ENCODE data around the gene SPEF2.

The SPEF2 gene

DNA sequence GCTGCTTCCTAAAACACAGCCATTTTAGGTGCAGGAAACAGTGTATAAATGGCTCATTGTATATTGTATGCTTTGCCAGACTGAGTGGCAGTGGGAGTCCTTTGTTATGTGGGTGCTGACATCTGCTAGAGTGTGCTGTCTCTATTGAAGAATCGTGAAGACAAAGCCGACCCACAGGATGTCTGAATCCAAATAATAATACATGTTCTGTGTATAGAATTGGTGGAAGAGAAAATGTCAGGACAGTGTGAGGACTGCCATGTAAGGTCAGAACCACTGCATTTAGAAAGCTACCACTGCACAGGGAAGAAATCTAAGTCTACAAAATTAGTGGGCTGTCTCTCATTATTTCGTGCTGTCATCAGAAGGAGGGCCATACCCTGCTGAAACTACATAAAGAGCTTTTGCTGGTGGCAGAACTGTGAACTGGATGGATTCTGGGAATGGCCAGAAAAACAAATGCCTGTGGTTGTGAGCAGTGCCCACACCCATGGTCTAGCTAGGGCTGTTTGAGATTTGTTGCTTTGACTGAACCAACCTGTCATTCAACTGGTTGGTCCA lies 241.5 kb downstream of the SPEF2 start:
- H3K4me1 ChIP-seq (ENCODE audit: insufficient read depth, low read length) = peaks cover 36% of the 10 kb centered on the region
- no peak overlapping the region; the same call in 1 of the 2 replicates for H3K9ac ChIP-seq (ENCODE audit: low read depth, low read length)
- 52% methylated on average over 3 of the region's 3 CpGs for WGBS
- H3K9me3 ChIP-seq (ENCODE audit: insufficient read depth, low read depth, low read length) = no peaks in the 10 kb centered on the region
- no peak overlapping the region for H3K27ac ChIP-seq (ENCODE audit: low read depth, low read length)
- H3K36me3 ChIP-seq (ENCODE audit: insufficient read depth, low read length) = no peaks in the 10 kb centered on the region
- no peaks in the 10 kb centered on the region for H3K27me3 ChIP-seq (ENCODE audit: insufficient read depth, low read length)
- H3K4me3 ChIP-seq (ENCODE audit: low read length) = no peak overlapping the region

DNA sequence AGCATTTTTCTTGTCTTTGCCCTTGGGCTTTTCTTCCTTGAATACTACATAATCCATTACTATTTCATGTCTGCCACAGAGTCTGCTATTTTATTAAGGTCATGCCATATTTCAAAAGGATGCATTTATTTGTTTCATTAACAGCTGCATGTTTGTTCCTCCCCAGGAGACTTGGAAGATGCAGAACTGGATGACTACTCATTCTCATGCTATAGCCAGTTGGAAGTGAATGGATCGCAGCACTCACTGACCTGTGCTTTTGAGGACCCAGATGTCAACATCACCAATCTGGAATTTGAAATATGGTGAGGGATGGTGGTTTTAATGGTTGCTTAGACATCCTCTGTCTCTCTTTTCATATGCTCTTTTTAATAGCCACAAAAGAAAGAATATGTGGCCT lies 243.0 kb downstream of the SPEF2 start:
- no peak overlapping the region for H3K27ac ChIP-seq (ENCODE audit: low read depth, low read length)
- 89% methylated on average over 1 of the region's 1 CpG for WGBS
- H3K9ac ChIP-seq (ENCODE audit: low read depth, low read length) = no peak overlapping the region
- no peaks in the 10 kb centered on the region for H3K27me3 ChIP-seq (ENCODE audit: insufficient read depth, low read length)
- peaks cover 36% of the 10 kb centered on the region for H3K4me1 ChIP-seq (ENCODE audit: insufficient read depth, low read length)
- 0 out of 2 replicates have a peak, but pooled peaks cover 2% of the 10 kb centered on the region for H3K9me3 ChIP-seq (ENCODE audit: insufficient read depth, low read depth, low read length)
- H3K4me3 ChIP-seq (ENCODE audit: low read length) = no peak overlapping the region
- no peaks in the 10 kb centered on the region for H3K36me3 ChIP-seq (ENCODE audit: insufficient read depth, low read length)

DNA sequence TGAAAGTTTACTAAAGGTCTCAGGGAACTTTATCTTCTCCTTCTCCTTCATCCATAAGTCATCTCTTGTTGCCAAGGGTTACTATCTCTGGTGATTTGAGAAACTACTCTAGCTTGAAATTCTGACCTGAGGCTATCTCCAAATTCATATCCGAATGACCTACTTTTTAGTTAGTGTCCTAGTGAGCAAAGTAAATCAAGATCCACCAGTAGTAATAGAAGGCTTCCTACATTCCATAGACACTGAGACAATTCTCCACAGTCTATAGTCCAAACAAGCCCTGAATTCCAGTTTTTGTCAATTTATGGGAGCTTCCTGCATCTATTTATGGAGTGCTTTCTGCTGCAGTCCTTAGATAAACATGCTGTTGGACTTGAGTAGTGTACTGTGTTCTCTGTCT lies 244.1 kb downstream of the SPEF2 start:
- peaks cover 36% of the 10 kb centered on the region for H3K4me1 ChIP-seq (ENCODE audit: insufficient read depth, low read length)
- no peak overlapping the region for H3K27ac ChIP-seq (ENCODE audit: low read depth, low read length)
- H3K9me3 ChIP-seq (ENCODE audit: insufficient read depth, low read depth, low read length) = 0 out of 2 replicates have a peak, but pooled peaks cover 2% of the 10 kb centered on the region
- H3K27me3 ChIP-seq (ENCODE audit: insufficient read depth, low read length) = no peaks in the 10 kb centered on the region
- no peaks in the 10 kb centered on the region for H3K36me3 ChIP-seq (ENCODE audit: insufficient read depth, low read length)
- H3K9ac ChIP-seq (ENCODE audit: low read depth, low read length) = no peak overlapping the region
- no peak overlapping the region for H3K4me3 ChIP-seq (ENCODE audit: low read length)
- 100% methylated on average over 1 of the region's 1 CpG for WGBS

DNA sequence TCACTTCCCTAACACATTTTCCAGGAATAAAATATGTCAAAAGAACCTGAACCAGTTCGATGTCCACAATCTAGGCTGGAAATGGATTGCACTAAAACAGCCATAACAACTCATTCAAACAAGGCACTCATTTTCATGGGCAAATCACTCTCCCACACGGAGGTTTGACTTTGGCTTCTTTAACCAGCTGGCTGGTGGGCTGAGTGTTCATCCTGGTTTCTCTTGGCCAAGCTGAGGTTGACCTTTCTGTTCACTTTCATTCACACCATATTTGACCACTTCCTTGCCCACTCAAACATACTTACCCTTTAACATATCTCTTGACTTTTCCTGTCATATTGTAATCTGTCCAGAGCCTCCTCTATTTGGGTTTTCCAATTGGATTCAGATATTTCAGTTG lies 244.5 kb downstream of the SPEF2 start:
- Histone ChIP-seq H3K4me3 (ENCODE audit: low read length) (no peak overlapping the region), H3K9me3 (ENCODE audit: insufficient read depth, low read depth, low read length) (0 out of 2 replicates have a peak, but pooled peaks cover 2% of the 10 kb centered on the region), H3K4me1 (ENCODE audit: insufficient read depth, low read length) (peaks cover 36% of the 10 kb centered on the region), H3K9ac (ENCODE audit: low read depth, low read length) (no peak overlapping the region), H3K27me3 (ENCODE audit: insufficient read depth, low read length) (no peaks in the 10 kb centered on the region), H3K27ac (ENCODE audit: low read depth, low read length) (no peak overlapping the region), H3K36me3 (ENCODE audit: insufficient read depth, low read length) (no peaks in the 10 kb centered on the region)
- WGBS = 94% methylated on average over 2 of the region's 2 CpGs

DNA sequence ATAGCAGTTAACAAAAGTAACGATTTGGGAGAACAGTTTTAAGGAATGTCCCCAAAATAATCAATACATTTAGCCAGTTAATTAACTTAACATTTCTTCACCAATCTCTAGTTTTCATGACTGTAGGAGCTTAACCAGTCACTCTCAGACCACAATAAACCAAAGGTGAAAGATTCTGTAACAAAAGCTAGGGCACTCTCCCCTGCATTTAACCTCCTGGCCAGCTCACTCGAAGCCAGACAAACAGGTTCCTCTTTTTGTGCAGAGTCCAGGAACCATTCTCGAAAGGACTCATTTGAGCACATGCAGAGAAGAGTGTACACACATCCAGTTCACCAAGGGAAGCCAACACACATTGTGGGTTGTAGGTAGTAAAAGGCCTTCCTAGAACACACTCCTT lies 245.5 kb downstream of the SPEF2 start:
- Histone ChIP-seq H3K4me3 (ENCODE audit: low read length) (no peak overlapping the region), H3K27me3 (ENCODE audit: insufficient read depth, low read length) (no peaks in the 10 kb centered on the region), H3K9ac (ENCODE audit: low read depth, low read length) (no peak overlapping the region), H3K27ac (ENCODE audit: low read depth, low read length) (no peak overlapping the region), H3K9me3 (ENCODE audit: insufficient read depth, low read depth, low read length) (0 out of 2 replicates have a peak, but pooled peaks cover 2% of the 10 kb centered on the region), H3K4me1 (ENCODE audit: insufficient read depth, low read length) (peaks cover 31% of the 10 kb centered on the region), H3K36me3 (ENCODE audit: insufficient read depth, low read length) (no peaks in the 10 kb centered on the region)
- 94% methylated on average over 3 of the region's 3 CpGs for WGBS
